Heart left ventricle (tissue), 16 donors: ENCODE measurements around the gene PCBP4. TPM values are rescaled to one million over a fixed set of nuclear protein-coding genes. Genes with fewer than 3 reads are reported as not detected.

ENCODE experiments used
- ATAC-seq, 4 donors: fragments of 200-7000 bp; cut with Tn5 transposase; one replicate each; pipeline ENCODE4 v1.9.1; 2020 to 2022; ENCODE audit warnings: moderate library complexity in 4 of 4, mild to moderate bottlenecking in 3 of 4, moderate number of reproducible peaks in 1 of 4
- DNase-seq, 5 donors: peaks; one replicate each; pipeline ENCODE4 v3.0.0-alpha.2; 2020
- H3K27ac ChIP-seq, 12 donors: fragments of 200-600 bp; sonication (generic) in 4 of 12; one replicate each; pipeline versions ENCODE4 v1.5.0 to v1.8.0; 2016 to 2022; ENCODE audit warnings: mild to moderate bottlenecking in 2 of 12
- H3K27me3 ChIP-seq, 9 donors: fragments of 200-600 bp; sonication (generic) in 2 of 9; one replicate each; pipeline versions ENCODE4 v1.5.1 to v1.8.0; 2016 to 2022; ENCODE audit warnings: mild to moderate bottlenecking in 3 of 9
- H3K36me3 ChIP-seq, 9 donors: fragments of 200-600 bp; sonication (generic) in 2 of 9; one replicate each; pipeline versions ENCODE4 v1.5.0 to v1.8.0; 2018 to 2022; ENCODE audit warnings: mild to moderate bottlenecking in 2 of 9
- H3K4me1 ChIP-seq, 12 donors: fragments of 200-600 bp; sonication (generic) in 4 of 12; one replicate each; pipeline versions ENCODE4 v1.5.0 to v1.8.0; 2016 to 2022; ENCODE audit warnings: mild to moderate bottlenecking in 3 of 12
- H3K4me3 ChIP-seq, 12 donors: fragments of 200-600 bp; sonication (generic) in 4 of 12; one replicate each; pipeline versions ENCODE4 v1.5.0 to v1.8.0; 2017 to 2022; ENCODE audit warnings: mild to moderate bottlenecking in 9 of 12, moderate library complexity in 4 of 12
- H3K9me3 ChIP-seq, 12 donors: fragments of 200-600 bp; sonication (generic) in 4 of 12; one replicate each; pipeline versions ENCODE4 v1.5.0 to v1.8.0; 2016 to 2022; ENCODE audit warnings: mild to moderate bottlenecking in 1 of 12
- POLR2A ChIP-seq, 2 donors: fragments of 450-650 bp; IDR thresholded peaks; one replicate each; pipeline ENCODE4 v1.6.1; 2017; ENCODE audit warnings: antibody characterized with exemption in 2 of 2, mild to moderate bottlenecking in 2 of 2, moderate library complexity in 2 of 2
- whole genome bisulfite sequencing, 4 donors: extraction: QIAGEN DNeasy Blood & Tissue Kit in 2 of 4; methylation state at CpG; one replicate each; pipeline versions ENCODE4 v1.1.5 to v1.1.7; 2013 to 2018; 5-methylcytosine and 5-hydroxymethylcytosine counted together
- intact Hi-C, 10 donors: fragments of 100-400 bp; cut with DNase I; formaldehyde crosslinking; loops; one replicate each; pipeline versions ENCODE4 v1.11.1 to v1.14.2; 2022
- polyA plus RNA-seq, 2 donors: library from polyadenylated mRNA; stranded (reverse); fragments of 200-250 nt; gene quantifications; one replicate each; pipeline ENCODE4 v1.2.3, GENCODE V29; 2013
- total RNA-seq, 9 donors: library from RNA; depleted of rRNA in 2 of 9; stranded (reverse); fragments of >200 nt in 2 of 9; fragmentation: NEBNext Ultra II Directional in 3 of 9; extraction: Animal tissue kit (Norgen Biotek cat#: 25700) in 3 of 9; gene quantifications; one replicate each; pipeline versions ENCODE4 v1.1.0 to v1.2.4, GENCODE V29; 2016 to 2023
- TF ChIP-seq, protein P1 (sequence below), 12 donors: fragments of 200-600 bp; sonication (generic) in 4 of 12; IDR thresholded peaks; one replicate each; pipeline versions ENCODE4 v1.5.0 to v1.8.0; 2018 to 2022; ENCODE audit warnings: antibody characterized with exemption in 12 of 12, mild to moderate bottlenecking in 5 of 12
- donor health status: ischemic (EF 13 %, LVEDD 7.1; RV severe dilation, severe dysfunction).
- donor health status: healthy with polysubstance abuse.
- donor health status: DM: no; HTN: yes; CAD: no.
- donor health status: DM: no; HTN: no; CAD: no.
- donor health status: ischemic (EF 25% LVEDD 6.9; RV normal size, moderate dysfunction).
- donor health status: ischemic (EF 25% LVEDD 5.7; RV mildly dilated, moderate dysfunction).
- donor health status: healthy.
- donor health status: DM: yes; HTN: yes; CAD: no.
- donor health status: ischemic (EF 35%, LVEDD 5.7; RV mildly dilated, moderate dysfunction).
- donor health status: nonischemic (EF 11% LVEDD 7.7; RV severe dilation, severe dysfunction).
- donor health status: DM: yes; HTN: yes; CAD: no.
- donor health status: PGD.
- donor health status: ischemic (EF 29% LVEDD 5.4; RV normal size, mild dysfunction).
- donor health status: nonischemic (EF 23%, LVEDD 6.1; RV moderate dilation, normal function).

PCBP4 gene
- total and polyA plus RNA-seq, 11 donors, result 55.4 to 149 (median 64.8) TPM

DNA sequence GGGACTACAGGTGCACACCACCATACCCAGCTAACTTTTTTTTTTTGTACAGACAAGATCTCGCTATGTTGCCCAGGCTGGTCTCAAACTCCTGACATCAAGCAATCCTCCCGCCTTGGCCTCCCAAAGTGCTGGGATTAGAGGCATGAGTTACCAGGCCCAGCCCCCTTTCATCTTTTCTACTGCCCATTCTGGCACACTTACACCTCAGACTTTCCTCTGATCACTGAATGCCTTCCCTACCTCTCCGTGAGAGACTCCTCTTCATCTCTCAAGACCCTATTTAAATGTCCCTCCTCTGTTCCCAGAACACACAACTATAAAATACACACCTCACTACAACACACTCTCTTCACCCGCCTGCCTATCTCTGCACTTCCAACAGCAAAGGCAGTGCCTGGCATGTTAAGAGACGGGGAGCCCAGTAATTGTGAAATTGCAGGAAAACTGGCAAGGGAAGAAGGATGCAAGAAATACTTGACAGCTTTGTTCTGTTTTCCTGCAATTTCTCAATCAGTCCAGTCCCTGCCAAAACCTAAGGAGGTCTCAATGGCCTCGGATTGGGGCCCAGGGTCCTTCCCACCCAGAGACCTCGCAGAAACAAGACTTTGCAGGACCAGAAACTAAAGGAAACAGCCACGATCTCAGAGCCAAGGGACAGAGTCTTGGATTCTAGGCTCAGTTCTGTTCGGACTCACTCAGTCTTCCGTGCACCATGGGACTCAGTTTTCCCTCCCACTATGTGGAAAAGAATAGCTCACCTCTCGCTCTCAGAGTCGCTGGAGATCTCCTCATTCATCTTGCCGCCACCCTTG, 26.4 kb downstream of the PCBP4 start:
- intact Hi-C loops, result loop anchor here in 4 of 10 donors (5.0 kb wide), 3 partner anchors 36 to 206 kb away; partner anchors contain the start of gene ABHD14A (in 1 of the 4)
- ATAC-seq (no peak), DNase-seq (peak in 3 of 5 donors; percentile 5 to 15 (median 13))
- peak overlapping the region; percentile 36 to 93 (median 76) for H3K4me3 ChIP-seq
- H3K36me3 ChIP-seq, result peaks cover 0 to 47% (median 24%) of the 10 kb centered on the region in 9 donors
- no peaks in the 10 kb centered on the region for H3K9me3 ChIP-seq
- peak overlapping the region in 6 of 12 donors; percentile 53 to 78 (median 63) for H3K27ac ChIP-seq
- H3K27me3 ChIP-seq, result no peaks in the 10 kb centered on the region
- H3K4me1 ChIP-seq, result peaks cover 3 to 32% (median 23%) of the 10 kb centered on the region in 12 donors
- TF ChIP-seq, protein P1, sequence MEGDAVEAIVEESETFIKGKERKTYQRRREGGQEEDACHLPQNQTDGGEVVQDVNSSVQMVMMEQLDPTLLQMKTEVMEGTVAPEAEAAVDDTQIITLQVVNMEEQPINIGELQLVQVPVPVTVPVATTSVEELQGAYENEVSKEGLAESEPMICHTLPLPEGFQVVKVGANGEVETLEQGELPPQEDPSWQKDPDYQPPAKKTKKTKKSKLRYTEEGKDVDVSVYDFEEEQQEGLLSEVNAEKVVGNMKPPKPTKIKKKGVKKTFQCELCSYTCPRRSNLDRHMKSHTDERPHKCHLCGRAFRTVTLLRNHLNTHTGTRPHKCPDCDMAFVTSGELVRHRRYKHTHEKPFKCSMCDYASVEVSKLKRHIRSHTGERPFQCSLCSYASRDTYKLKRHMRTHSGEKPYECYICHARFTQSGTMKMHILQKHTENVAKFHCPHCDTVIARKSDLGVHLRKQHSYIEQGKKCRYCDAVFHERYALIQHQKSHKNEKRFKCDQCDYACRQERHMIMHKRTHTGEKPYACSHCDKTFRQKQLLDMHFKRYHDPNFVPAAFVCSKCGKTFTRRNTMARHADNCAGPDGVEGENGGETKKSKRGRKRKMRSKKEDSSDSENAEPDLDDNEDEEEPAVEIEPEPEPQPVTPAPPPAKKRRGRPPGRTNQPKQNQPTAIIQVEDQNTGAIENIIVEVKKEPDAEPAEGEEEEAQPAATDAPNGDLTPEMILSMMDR (IDR thresholded peaks at IDR 0.05), result no peak
- TF ChIP-seq POLR2A (IDR thresholded peaks at IDR 0.05), result no peak
- 37 to 43% (median 40%) methylated on average over 13 of the region's 13 CpGs for WGBS, 4 donors

DNA sequence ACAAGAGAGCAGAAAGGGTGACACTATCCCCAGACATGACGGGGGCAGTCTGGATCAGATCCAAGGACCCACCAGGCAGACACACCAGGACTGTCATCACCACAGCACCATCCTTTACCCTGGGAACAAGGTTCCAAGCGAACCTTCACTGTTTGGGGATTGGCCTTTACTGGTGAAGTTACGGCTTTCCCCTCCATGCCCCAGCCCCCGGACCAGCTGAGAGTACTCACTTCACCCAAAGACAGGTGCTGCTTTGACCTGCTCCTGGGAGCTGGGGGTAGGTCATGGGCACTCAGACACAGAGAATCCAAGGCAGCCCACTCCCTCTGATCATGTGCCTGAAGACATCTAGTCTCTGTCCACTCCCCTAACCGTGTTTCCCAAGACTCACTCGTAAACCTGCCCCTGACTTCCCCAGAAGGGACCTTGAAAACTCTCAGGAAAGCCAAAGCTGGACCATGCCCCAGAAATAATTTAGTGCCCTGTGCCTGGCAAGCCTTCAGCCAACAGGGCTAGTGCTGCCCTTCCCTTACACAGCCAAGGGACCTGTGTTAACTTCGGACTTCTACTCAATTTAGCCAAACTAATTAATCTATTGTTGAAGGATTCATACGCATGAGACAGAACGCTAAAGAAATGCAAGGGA, 28.4 kb downstream of the PCBP4 start:
- WGBS, 4 donors, result 83 to 92% (median 89%) methylated on average over 9 of the region's 9 CpGs

DNA sequence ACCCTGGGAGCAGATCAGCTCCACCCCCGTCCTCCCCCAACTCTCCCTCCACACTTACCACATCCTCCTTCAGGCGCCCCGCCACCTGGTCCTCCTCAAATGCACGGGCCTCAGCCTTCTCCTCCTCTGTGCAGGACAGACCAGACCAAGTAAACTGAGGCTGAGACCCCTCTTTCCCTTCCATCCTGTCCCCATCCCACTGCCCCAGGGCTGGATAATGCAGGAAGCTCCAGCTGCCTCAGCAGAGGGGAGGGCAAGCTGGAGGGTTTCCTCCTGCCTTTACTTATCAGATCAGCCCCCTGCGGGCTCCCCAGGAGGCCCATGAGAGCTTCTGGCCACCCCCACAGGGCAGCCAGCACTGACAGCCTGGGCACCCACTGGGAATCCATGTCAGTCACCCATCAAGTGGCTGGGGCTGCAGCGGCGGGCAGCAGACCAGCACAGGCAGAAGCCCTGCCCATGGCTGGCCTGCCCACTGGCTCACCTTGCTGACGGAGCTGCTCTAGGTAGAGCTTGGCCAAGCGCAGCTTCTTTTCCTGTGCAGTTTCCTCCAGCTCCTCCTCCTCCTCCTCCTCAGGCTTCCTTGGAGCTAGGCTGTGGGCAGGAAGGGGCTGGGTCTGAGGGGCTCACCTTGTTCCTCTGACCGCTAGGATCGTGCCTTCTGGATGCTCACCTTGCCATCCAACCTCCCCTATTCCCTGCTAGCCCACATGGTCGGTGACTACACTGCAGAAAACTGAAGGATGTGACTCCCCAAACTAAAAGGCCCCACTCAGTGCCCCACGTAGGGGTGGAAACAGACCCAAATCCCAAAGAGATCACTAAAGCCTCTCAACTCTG, 29.4 kb downstream of the PCBP4 start:
- ATAC-seq (no peak), DNase-seq (peak in 1 of 5 donors; percentile 14)
- peaks cover 3 to 24% (median 16%) of the 10 kb centered on the region in 12 donors for H3K4me1 ChIP-seq
- no peak overlapping the region for H3K27ac ChIP-seq
- WGBS, 4 donors, result 81 to 93% (median 87%) methylated on average over 11 to 13 of the region's 13 CpGs
- H3K36me3 ChIP-seq, result peaks cover 0 to 63% (median 48%) of the 10 kb centered on the region in 9 donors
- intact Hi-C loops, result no loop called here
- no peak overlapping the region for H3K4me3 ChIP-seq
- H3K9me3 ChIP-seq, result no peaks in the 10 kb centered on the region
- TF ChIP-seq, protein P1 (IDR thresholded peaks at IDR 0.05), result no peak
- TF ChIP-seq POLR2A (IDR thresholded peaks at IDR 0.05), result no peak
- no peaks in the 10 kb centered on the region for H3K27me3 ChIP-seq

More for the DNA sequence above, 28.4 kb downstream of the PCBP4 start:
- DNase-seq (peak in 1 of 5 donors; percentile 12), ATAC-seq (no peak)
- Histone ChIP-seq H3K36me3 (peaks cover 0 to 56% (median 41%) of the 10 kb centered on the region in 9 donors), H3K27me3 (no peaks in the 10 kb centered on the region), H3K4me1 (peaks cover 3 to 32% (median 23%) of the 10 kb centered on the region in 12 donors), H3K9me3 (no peaks in the 10 kb centered on the region), H3K27ac (no peak overlapping the region), H3K4me3 (no peak overlapping the region)
- no peak for TF ChIP-seq POLR2A (IDR thresholded peaks at IDR 0.05)
- TF ChIP-seq, protein P1 (IDR thresholded peaks at IDR 0.05), result no peak
- intact Hi-C loops, result no loop called here
